Stimulated activated effector memory CD8-positive, alpha-beta T cell treated with anti-CD3 and anti-CD28 coated beads, Interleukin-12 subunit alpha, Interleukin-12 subunit beta, amount 100 ng/mL, for 72 hours (primary cell): ENCODE data around the gene IMMP2L.
"Not testable (repeated sequence)": the region's sequence is repeated elsewhere in the genome, so short reads cannot be mapped to it uniquely, and the experiment has no call there.

Source experiments
- ATAC-seq: fragments of 150-1000 bp; cut with Tn5 transposase; 2 replicates; pipeline ENCODE4 v1.10.0; 2021
- DNase-seq, 2 donors: peaks; one replicate each; pipeline ENCODE4 v3.0.0; 2021 to 2022; ENCODE audit warnings: low spot score in 2 of 2
- H3K27ac Mint-ChIP-seq: one replicate; pipeline ENCODE4 v1.8.0; 2022; ENCODE audit warnings: mild to moderate bottlenecking, mixed read lengths
- H3K36me3 Mint-ChIP-seq: one replicate; pipeline ENCODE4 v1.8.0; 2022; ENCODE audit warnings: mild to moderate bottlenecking, mixed read lengths
- H3K4me1 Mint-ChIP-seq: one replicate; pipeline ENCODE4 v1.8.0; 2022; ENCODE audit warnings: mixed read lengths
- H3K4me3 Mint-ChIP-seq: one replicate; pipeline ENCODE4 v1.8.0; 2022; ENCODE audit warnings: mild to moderate bottlenecking, mixed read lengths
- H3K9me3 Mint-ChIP-seq: one replicate; pipeline ENCODE4 v1.8.0; 2022; ENCODE audit warnings: mixed read lengths

The IMMP2L gene

DNA sequence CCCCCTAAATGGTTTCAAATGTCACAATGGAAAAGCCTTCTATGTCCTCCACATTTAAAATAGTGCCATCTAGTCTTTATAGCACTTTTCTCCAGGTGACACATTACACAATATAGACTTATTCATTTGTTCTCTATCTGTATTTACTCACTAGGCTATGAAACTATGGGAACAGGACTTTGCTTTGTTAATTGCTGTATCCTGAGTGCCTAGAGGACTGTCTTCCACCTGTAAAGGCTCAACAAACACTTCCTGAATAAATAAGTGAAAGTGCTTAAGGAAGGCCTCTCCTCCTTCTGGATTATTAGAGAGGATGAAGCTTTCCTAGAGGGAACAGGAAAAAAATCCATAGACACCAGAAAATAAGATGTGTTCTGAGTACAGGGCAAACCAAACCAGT lies 868.9 kb downstream of the IMMP2L start:
- ATAC-seq (no peak), DNase-seq (no peak)
- Mint-ChIP-seq H3K4me1 (no peaks in the 10 kb centered on the region), H3K27ac (no peak overlapping the region), H3K9me3 (peaks cover 4% of the 10 kb centered on the region), H3K4me3 (no peak overlapping the region), H3K36me3 (no peaks in the 10 kb centered on the region)

DNA sequence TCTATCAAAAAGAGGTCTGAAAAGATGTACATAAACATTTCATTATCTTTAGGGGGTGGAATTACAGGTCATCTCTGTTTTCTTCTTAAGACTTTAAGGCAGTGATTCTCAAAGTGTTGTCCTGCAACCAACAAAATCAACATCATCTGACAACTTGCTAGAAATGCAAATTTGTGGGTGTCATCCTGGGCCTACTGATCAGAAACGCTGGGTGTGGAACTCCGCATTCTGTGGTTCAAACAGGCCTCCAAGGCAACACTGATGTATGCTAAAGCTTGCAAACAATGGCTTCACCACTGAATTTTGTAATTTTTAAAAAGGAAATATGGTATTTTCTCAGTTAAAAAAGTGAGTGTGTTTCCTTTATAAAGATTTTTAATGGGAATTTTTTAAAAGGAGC lies 873.4 kb downstream of the IMMP2L start:
- no peak overlapping the region for H3K27ac Mint-ChIP-seq
- no peaks in the 10 kb centered on the region for H3K4me1 Mint-ChIP-seq
- no peaks in the 10 kb centered on the region for H3K36me3 Mint-ChIP-seq
- H3K4me3 Mint-ChIP-seq = no peak overlapping the region
- DNase-seq (no peak), ATAC-seq (no peak)
- H3K9me3 Mint-ChIP-seq = no peaks in the 10 kb centered on the region

DNA sequence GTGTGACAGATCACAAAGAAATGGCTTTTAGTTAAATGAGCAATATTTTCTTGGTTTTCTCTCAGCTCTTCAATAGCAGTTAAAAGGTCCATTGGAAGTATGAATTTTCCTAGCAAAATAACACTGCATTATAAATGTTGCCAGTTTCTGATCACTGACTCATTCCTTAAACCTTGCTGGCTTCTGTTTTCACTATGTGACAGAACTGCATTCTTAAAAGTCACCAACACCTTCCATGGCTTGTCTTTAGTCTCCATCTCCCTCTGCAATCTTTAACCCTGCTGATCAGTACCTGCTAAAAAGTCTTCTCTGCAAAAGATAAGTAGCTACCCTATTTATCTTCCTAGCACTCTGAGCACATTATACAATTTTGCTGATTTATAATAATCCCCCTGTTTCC lies 876.4 kb downstream of the IMMP2L start:
- no peak for ATAC-seq
- no peak overlapping the region for H3K4me3 Mint-ChIP-seq

DNA sequence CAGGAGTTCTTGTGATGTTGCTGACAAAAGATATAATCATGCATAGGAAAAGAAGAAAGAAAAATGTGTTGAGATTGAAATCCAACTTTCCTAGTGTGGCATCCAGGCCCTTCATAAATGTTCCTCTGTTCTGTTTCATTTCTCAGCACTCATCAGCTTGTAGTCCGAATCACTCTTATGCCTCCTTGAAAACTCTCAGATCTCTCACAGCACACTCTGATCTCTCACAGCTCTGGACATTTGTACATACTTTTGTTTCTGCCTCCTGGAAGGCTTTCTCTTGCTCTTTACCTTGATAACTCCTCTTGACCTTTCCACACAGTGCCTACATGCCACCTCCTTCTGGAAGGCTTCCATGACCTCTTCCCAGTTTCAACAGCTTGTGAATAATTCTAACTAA lies 880.4 kb downstream of the IMMP2L start:
- Mint-ChIP-seq H3K36me3 (no peaks in the 10 kb centered on the region), H3K4me1 (no peaks in the 10 kb centered on the region), H3K9me3 (no peaks in the 10 kb centered on the region), H3K27ac (no peak overlapping the region), H3K4me3 (no peak overlapping the region)
- DNase-seq (no peak), ATAC-seq (no peak)

More for the DNA sequence above, 876.4 kb downstream of the IMMP2L start:
- Mint-ChIP-seq H3K36me3 (no peaks in the 10 kb centered on the region), H3K4me1 (no peaks in the 10 kb centered on the region), H3K27ac (no peak overlapping the region), H3K9me3 (no peaks in the 10 kb centered on the region)
- no peak for DNase-seq

DNA sequence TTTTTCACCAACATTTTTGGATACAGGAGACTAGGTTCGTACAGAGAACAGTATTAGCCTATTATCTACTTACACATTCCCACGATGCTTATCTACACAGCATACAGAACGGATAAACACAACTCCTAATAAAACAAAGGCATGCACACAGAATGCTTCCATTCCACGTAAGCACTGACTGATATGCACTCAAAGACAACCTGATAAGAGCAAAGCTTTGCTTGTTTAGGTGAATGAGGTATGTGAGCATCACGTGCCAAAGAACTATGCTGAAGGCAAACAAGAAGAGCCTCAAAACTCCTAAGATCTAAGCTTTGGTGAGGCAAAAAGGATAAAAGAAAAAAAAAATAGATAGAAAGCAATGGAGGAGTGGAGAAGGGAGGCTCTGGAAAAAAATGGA lies 884.9 kb downstream of the IMMP2L start:
- ATAC-seq = no peak
- H3K27ac Mint-ChIP-seq = no peak overlapping the region
- peaks cover 13% of the 10 kb centered on the region for H3K9me3 Mint-ChIP-seq

DNA sequence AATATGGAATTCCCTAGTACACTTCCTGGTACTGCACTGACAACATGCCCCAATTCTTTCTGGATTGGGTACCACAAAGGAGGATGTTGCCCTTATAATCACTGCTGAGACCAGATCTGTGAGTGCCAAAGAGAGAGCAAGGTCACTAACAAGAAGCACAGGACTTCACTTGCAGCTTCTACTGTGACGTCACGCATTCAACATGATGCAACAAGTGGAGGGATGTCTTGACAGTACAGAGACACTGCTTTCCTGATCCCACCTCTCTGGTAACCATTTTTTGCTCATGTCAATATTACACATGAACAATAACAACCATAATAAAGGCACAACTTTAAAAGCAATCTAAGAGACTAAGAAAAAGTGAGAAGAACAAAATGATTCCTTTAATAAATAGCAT lies 885.5 kb downstream of the IMMP2L start:
- H3K27ac Mint-ChIP-seq = no peak overlapping the region
- no peak for ATAC-seq
- DNase-seq = no peak
- H3K4me1 Mint-ChIP-seq = no peaks in the 10 kb centered on the region
- no peak overlapping the region for H3K4me3 Mint-ChIP-seq
- H3K36me3 Mint-ChIP-seq = no peaks in the 10 kb centered on the region
- peaks cover 15% of the 10 kb centered on the region for H3K9me3 Mint-ChIP-seq

More for the DNA sequence above, 884.9 kb downstream of the IMMP2L start:
- no peaks in the 10 kb centered on the region for H3K36me3 Mint-ChIP-seq
- DNase-seq = no peak
- no peaks in the 10 kb centered on the region for H3K4me1 Mint-ChIP-seq
- no peak overlapping the region for H3K4me3 Mint-ChIP-seq

DNA sequence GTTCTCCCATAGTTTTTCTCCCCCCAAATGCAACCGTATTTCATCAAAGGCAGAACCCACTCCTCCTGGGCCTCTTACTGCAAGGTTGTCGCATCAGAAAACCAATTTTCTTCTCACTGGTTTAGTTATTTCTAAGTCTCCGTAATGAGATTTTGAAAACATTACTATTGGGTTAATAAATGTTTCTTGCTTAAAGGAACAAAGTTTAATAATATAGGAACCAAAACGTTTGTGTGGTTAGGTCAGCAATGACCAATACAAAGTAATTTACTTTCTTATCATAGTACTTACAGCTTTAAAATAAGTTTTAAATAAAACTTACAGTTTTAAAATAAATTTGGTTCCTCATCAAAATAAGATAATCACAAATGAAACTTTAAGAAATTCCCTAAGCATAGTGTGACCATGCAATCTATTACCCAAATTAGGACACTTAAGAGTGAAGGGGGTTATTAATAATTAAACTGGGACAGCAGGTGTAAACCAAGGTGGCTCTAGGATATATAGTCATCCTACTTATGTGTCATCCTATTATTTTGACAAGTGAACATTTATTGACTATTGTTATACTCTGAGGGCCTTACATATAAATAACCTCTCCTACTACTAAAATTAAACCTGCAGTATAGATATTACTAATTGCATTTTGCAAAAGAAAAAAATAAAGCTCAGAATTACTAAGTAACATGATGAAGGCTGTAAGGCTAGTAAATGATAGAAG lies 886.7 kb downstream of the IMMP2L start:
- H3K4me1 Mint-ChIP-seq = no peaks in the 10 kb centered on the region
- no peak overlapping the region for H3K4me3 Mint-ChIP-seq
- H3K9me3 Mint-ChIP-seq = peaks cover 15% of the 10 kb centered on the region
- no peak for DNase-seq
- H3K36me3 Mint-ChIP-seq = no peaks in the 10 kb centered on the region
- H3K27ac Mint-ChIP-seq = no peak overlapping the region
- ATAC-seq = no peak

DNA sequence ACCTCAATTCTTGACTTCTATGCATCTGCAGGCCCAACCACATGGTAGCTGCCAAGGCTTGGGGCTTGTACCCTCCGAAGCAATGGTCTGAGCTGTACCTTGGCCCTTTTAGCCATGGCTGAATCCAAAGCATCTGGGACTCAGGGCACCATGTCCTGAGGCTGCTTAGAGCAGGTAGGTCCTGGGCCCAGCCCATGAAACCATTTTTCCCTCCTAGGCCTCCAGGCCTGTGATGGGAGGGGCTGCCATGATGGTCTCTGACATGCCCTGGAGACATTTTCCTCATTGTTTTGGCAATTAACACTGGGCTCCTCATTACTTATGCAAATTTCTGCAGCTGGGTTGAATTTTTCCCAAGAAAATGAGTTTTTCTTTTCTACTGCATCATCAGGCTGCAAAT lies 889.1 kb downstream of the IMMP2L start:
- Mint-ChIP-seq H3K9me3 (peaks cover 15% of the 10 kb centered on the region), H3K27ac (no peak overlapping the region), H3K36me3 (no peaks in the 10 kb centered on the region), H3K4me1 (no peaks in the 10 kb centered on the region), H3K4me3 (no peak overlapping the region)
- ATAC-seq (no peak), DNase-seq (no peak)

DNA sequence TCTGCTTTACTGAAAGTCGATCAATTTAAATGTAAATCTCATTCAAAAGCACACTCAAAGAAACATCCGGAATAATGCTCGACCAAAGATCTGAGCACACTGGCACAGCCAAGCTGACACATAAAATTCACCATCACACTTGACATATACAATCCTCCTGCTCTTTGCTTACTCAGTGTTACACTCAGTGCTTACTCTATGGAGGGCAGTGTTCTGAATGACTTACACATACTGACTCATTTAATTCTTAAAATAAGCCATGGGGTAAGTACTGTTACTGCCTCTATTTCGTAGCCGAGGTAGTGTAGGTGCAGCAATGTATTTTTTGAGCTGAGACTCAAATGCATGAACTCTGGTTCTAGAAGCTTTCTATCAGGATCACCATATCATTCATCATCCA lies 892.9 kb downstream of the IMMP2L start:
- no peak for ATAC-seq
- H3K4me3 Mint-ChIP-seq = no peak overlapping the region
- no peaks in the 10 kb centered on the region for H3K4me1 Mint-ChIP-seq
- peaks cover 14% of the 10 kb centered on the region for H3K9me3 Mint-ChIP-seq
- no peak overlapping the region for H3K27ac Mint-ChIP-seq
- no peaks in the 10 kb centered on the region for H3K36me3 Mint-ChIP-seq
- no peak for DNase-seq

DNA sequence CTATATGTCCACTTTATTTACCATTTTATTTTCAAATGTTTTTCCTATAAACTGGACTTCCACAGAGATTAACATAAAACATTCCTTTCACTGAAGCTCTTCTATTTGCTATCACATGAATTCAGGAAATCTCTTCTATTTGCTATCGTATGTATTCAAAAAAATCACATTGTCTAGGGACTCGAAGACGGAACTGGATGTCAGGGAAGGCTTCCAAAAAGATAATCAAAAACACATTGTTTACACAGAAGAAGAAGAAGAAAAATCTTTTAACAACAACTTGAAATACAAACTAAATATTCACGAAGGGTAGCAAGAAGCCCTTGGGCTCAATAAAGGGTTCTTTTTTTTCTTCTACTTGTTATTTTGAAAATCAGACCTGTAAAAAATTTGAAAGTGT lies 897.5 kb downstream of the IMMP2L start:
- H3K36me3 Mint-ChIP-seq = no peaks in the 10 kb centered on the region
- no peak for ATAC-seq
- H3K4me1 Mint-ChIP-seq = no peaks in the 10 kb centered on the region
- H3K9me3 Mint-ChIP-seq = peaks cover 20% of the 10 kb centered on the region
- no peak overlapping the region for H3K4me3 Mint-ChIP-seq
- no peak for DNase-seq
- H3K27ac Mint-ChIP-seq = no peak overlapping the region

DNA sequence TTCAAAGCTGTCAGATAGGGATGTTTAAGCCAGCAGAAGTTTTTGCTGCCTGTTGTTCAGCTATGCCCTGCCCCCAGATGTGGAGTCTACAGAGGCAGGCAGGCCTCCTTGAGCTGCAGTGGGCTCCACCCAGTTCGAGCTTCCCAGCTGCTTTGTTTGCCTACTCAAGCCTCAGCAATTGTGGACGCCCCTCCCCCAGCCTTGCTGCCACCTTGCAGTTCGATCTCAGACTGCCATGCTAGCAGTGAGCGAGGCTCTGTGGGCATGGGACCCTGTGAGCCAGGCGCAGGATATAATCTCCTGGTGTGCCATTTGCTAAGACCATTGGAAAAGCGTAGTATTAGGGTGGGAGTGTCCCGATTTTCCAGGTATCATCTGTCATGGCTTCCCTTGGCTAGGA lies 901.7 kb downstream of the IMMP2L start:
- ATAC-seq, H3K4me3 Mint-ChIP-seq, H3K4me1 Mint-ChIP-seq, H3K27ac Mint-ChIP-seq, H3K36me3 Mint-ChIP-seq, DNase-seq: not testable (repeated sequence)
- H3K9me3 Mint-ChIP-seq = peaks cover 25% of the 10 kb centered on the region

DNA sequence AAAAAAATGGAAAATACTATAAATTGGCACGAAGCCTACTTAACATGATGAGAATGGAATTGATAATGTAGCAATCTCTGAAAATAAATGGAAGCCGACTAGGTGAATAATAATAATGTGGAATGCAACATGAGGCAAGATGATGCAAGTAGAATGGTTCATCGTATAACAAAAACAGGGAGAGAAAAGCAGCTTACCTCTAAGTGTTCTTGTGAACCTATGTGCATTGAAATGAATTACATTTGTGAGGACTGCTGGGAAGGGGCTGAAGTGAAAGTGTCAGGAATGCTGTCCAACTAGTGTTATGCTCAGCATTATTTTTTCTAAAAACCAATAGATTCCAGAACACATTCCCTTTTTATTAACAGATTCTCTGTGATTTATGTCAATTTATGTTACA lies 912.0 kb downstream of the IMMP2L start:
- Mint-ChIP-seq H3K4me3 (no peak overlapping the region), H3K36me3 (no peaks in the 10 kb centered on the region), H3K4me1 (no peaks in the 10 kb centered on the region), H3K9me3 (peaks cover 3% of the 10 kb centered on the region), H3K27ac (no peak overlapping the region)
- DNase-seq = no peak
- ATAC-seq = no peak

DNA sequence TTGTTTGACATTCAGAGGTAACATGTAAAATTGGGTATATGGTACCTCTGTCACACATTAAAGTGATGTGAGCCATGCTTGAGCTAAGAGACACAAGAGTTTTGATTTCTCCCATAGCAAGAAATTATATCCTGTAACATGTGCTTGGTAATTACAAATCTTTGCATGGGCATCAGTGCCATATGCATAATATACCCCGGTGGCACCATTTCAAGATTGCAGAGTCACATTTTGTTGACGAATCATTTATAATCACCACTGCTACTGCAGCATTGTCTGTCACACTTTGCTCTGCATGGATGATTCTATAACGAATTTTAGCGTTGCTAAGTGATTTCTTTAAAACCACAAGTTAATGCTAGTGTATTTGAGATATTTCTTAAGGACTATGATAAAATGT lies 915.0 kb downstream of the IMMP2L start:
- no peak for ATAC-seq
- no peaks in the 10 kb centered on the region for H3K9me3 Mint-ChIP-seq
- no peak overlapping the region for H3K4me3 Mint-ChIP-seq
- no peaks in the 10 kb centered on the region for H3K4me1 Mint-ChIP-seq
- no peaks in the 10 kb centered on the region for H3K36me3 Mint-ChIP-seq
- no peak for DNase-seq
- H3K27ac Mint-ChIP-seq = no peak overlapping the region

DNA sequence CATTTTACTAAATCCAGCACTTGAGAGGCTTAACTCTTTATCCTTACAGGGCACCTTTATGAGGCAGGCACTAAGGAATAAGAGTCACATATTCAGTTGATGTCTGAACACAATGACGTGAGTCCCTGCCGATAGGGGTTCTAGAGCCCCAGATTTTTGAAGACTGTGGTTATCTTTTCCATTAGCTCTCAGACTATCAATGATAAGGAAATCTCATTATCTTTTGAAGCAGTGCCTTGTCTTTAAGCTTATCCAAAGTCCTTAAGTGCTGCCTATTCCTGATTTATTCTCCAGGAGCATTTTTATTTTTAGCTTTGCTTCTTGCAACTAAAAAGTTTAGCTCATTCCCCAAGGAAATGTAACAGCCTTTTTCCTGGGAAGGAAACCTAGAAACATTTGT lies 915.5 kb downstream of the IMMP2L start:
- Mint-ChIP-seq H3K4me3 (no peak overlapping the region), H3K27ac (no peak overlapping the region), H3K36me3 (no peaks in the 10 kb centered on the region), H3K9me3 (no peaks in the 10 kb centered on the region), H3K4me1 (no peaks in the 10 kb centered on the region)
- no peak for DNase-seq
- no peak for ATAC-seq

DNA sequence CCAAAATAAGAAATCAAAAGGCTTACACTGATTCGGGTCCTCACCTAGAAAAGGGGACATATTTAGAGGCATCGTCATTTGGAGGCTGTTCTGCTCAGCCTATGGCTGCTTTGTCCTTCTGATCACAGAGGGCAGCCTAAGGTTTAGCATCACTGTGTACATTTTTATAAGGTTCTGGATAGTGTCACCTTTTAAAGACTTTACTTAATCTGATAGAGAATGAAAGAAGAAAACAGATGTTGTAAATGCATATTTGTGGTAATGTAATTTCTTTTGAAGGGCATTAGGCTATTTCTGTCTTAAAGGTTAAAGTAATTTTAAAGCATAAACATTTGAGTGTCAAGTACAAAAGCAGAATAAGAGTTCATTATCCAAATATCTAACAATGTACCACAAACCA lies 916.7 kb downstream of the IMMP2L start:
- no peaks in the 10 kb centered on the region for H3K4me1 Mint-ChIP-seq

DNA sequence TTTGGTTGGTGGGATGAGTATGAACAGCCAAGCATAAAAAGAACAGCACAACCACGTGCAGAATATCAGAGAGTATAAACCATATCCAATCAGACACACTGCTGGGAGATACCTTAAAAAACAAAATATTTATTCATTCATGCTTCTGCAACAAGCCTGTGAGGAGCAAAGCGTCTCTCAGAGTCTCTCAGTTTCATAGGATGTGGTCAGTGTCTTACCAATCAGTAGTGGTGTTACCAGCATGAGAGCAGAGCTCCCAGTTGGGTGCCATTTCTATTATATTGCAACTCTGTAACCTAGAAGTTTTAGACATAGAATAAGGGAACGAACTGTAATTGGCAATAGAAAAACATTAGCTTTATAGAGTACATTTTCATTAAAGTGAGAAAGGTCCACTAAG lies 917.2 kb downstream of the IMMP2L start:
- Mint-ChIP-seq H3K4me3 (no peak overlapping the region), H3K27ac (no peak overlapping the region), H3K36me3 (no peaks in the 10 kb centered on the region), H3K4me1 (no peaks in the 10 kb centered on the region), H3K9me3 (no peaks in the 10 kb centered on the region)
- DNase-seq (no peak), ATAC-seq (no peak)

More for the DNA sequence above, 916.7 kb downstream of the IMMP2L start:
- no peak for DNase-seq
- Mint-ChIP-seq H3K27ac (no peak overlapping the region), H3K9me3 (no peaks in the 10 kb centered on the region), H3K4me3 (no peak overlapping the region), H3K36me3 (no peaks in the 10 kb centered on the region)
- ATAC-seq = no peak

DNA sequence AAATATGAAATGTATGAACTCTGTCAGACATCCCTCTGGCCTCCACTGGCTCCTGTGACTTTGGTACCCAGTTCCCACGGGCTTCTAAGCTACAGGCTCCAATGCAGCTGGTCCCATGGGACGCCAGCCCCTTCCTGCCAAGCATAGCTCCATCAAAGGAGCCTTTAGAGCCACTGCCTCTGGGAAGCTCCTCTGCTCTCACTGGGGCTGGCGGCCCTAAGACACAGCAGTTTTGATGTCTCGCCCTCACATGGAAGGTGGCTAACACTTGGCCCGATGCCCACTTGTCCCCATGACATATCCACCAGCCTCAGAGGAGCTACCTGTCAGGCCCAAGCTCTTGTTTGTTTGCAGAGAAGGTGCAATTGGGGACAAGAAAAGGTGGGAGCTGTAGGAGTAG lies 925.0 kb downstream of the IMMP2L start:
- DNase-seq (no peak), ATAC-seq (no peak)
- H3K27ac Mint-ChIP-seq = no peak overlapping the region
- H3K4me1 Mint-ChIP-seq = no peaks in the 10 kb centered on the region
- H3K36me3 Mint-ChIP-seq = no peaks in the 10 kb centered on the region
- H3K4me3 Mint-ChIP-seq = no peak overlapping the region
- peaks cover 5% of the 10 kb centered on the region for H3K9me3 Mint-ChIP-seq
